NCI-H2227 treated with DMSO at 0.1 percent for 48 hours (cell line): Measurements from ENCODE around the gene C1orf159.
"Not testable (repeated sequence)": the region's sequence is repeated elsewhere in the genome, so short reads cannot be mapped to it uniquely, and the experiment has no call there.

ENCODE experiments used
- DNase-seq: peaks from one replicate; lab custom pipeline; 2025; lab: John Stamatoyannopoulos, UW

The C1orf159 gene

GRCh38 chr1:1149416-1149815 is 33.5 kb upstream of the C1orf159 start:
- DNase-seq, result no peak

- DNase-seq, result no peak
Observed at GRCh38 chr1:1148569-1148968, 32.7 kb upstream of the C1orf159 start.

GRCh38 chr1:1148061-1148460 is 32.2 kb upstream of the C1orf159 start:
- no peak for DNase-seq

- DNase-seq, result no peak
Observed at GRCh38 chr1:1146596-1146995, 30.7 kb upstream of the C1orf159 start.

- DNase-seq, result no peak
Observed at GRCh38 chr1:1146026-1146425, 30.1 kb upstream of the C1orf159 start.

- DNase-seq, result no peak
Observed at GRCh38 chr1:1145547-1145914, 29.6 kb upstream of the C1orf159 start.

GRCh38 chr1:1144843-1145546 is 29.1 kb upstream of the C1orf159 start:
- no peak for DNase-seq

- peak; percentile 48 for DNase-seq
Observed at GRCh38 chr1:1144122-1144842, 28.4 kb upstream of the C1orf159 start.

- no peak for DNase-seq
Observed at GRCh38 chr1:1143636-1144035, 27.7 kb upstream of the C1orf159 start.

- no peak for DNase-seq
Observed at GRCh38 chr1:1142844-1143243, 27.0 kb upstream of the C1orf159 start.

GRCh38 chr1:1142352-1142751 is 26.5 kb upstream of the C1orf159 start:
- DNase-seq, result not testable (repeated sequence)

GRCh38 chr1:1141911-1142250 is 26.0 kb upstream of the C1orf159 start:
- no peak for DNase-seq

- no peak for DNase-seq
Observed at GRCh38 chr1:1141244-1141910, 25.5 kb upstream of the C1orf159 start.

- no peak for DNase-seq
Observed at GRCh38 chr1:1140673-1141072, 24.8 kb upstream of the C1orf159 start.

- DNase-seq, result no peak
Observed at GRCh38 chr1:1137256-1138045, 21.6 kb upstream of the C1orf159 start.

GRCh38 chr1:1136547-1137230 is 20.8 kb upstream of the C1orf159 start:
- DNase-seq, result no peak

- no peak for DNase-seq
Observed at GRCh38 chr1:1135339-1136136, 19.6 kb upstream of the C1orf159 start.

- no peak for DNase-seq
Observed at GRCh38 chr1:1134300-1134970, 18.5 kb upstream of the C1orf159 start.

GRCh38 chr1:1132956-1133750 is 17.3 kb upstream of the C1orf159 start:
- DNase-seq, result no peak
